Retinal pigment epithelial cell (primary cell): Measurements from ENCODE around the gene TTC28.
A peak's percentile ranks its signal among the peaks of the same experiment; 100 is the strongest.
"Not testable (repeated sequence)": the region's sequence is repeated elsewhere in the genome, so short reads cannot be mapped to it uniquely, and the experiment has no call there.

ENCODE experiments used
- DNase-seq: peaks from one replicate; pipeline ENCODE4 v3.0.0-alpha.2; 2010; ENCODE audit warnings: low read depth
- H3K4me3 ChIP-seq: 2 replicates; pipeline ENCODE4 v1.5.1; 2011; ENCODE audit warnings: mild to moderate bottlenecking, low read length, control low read depth, moderate library complexity
- CTCF ChIP-seq: conservative IDR thresholded peaks from 2 replicates; pipeline ENCODE4 v1.5.1; 2011; ENCODE audit warnings: low read depth, low read length, control low read depth, inconsistent platforms

The TTC28 gene

GRCh38 chr22:28171712-28172111 lies 507.9 kb downstream of the TTC28 start:
- no peak for DNase-seq
- TF ChIP-seq CTCF: no peak
- no peak overlapping the region for H3K4me3 ChIP-seq

- H3K4me3 ChIP-seq: no peak overlapping the region
- DNase-seq: peak; percentile 83
- no peak for TF ChIP-seq CTCF
Measured at GRCh38 chr22:28171115-28171514, 508.5 kb downstream of the TTC28 start.

- H3K4me3 ChIP-seq, DNase-seq: not testable (repeated sequence)
Measured at GRCh38 chr22:28169314-28169713, 510.3 kb downstream of the TTC28 start.

- no peak for DNase-seq
- H3K4me3 ChIP-seq: no peak overlapping the region
- TF ChIP-seq CTCF: no peak
Measured at GRCh38 chr22:28155808-28156207, 523.8 kb downstream of the TTC28 start.

- no peak for DNase-seq
- TF ChIP-seq CTCF: no peak
- no peak overlapping the region for H3K4me3 ChIP-seq
Measured at GRCh38 chr22:28154861-28155260, 524.8 kb downstream of the TTC28 start.

- DNase-seq: no peak
- H3K4me3 ChIP-seq: no peak overlapping the region
- TF ChIP-seq CTCF: no peak
Measured at GRCh38 chr22:28151151-28151816, 528.4 kb downstream of the TTC28 start.

- TF ChIP-seq CTCF: no peak
- H3K4me3 ChIP-seq: no peak overlapping the region
- no peak for DNase-seq
Measured at GRCh38 chr22:28148816-28149465, 530.7 kb downstream of the TTC28 start.
